H9 (cell line): Measurements from ENCODE around the gene TEAD1. TPM values are rescaled to one million over a fixed set of nuclear protein-coding genes. Genes with fewer than 3 reads are reported as not detected.

Source experiments
- DNase-seq: peaks from one replicate; pipeline ENCODE4 v3.0.0-alpha.2; 2017
- H2AFZ ChIP-seq: one replicate; pipeline ENCODE4 v1.6.1; 2013; ENCODE audit warnings: mild to moderate bottlenecking, low read length, control low read depth, moderate library complexity
- H2AK5ac ChIP-seq: 2 replicates; pipeline ENCODE4 v1.6.1; 2013; ENCODE audit warnings: low read length, control low read depth, mixed read lengths; ENCODE audit not compliant: insufficient read length
- H2BK120ac ChIP-seq: one replicate; pipeline ENCODE4 v1.6.1; 2013; ENCODE audit warnings: low read depth, mild to moderate bottlenecking, low read length, control low read depth, inconsistent platforms; ENCODE audit not compliant: poor library complexity, severe bottlenecking
- H2BK12ac ChIP-seq: 2 replicates; pipeline ENCODE4 v1.6.1; 2013; ENCODE audit warnings: low read length, control low read depth, mixed read lengths, low read depth; ENCODE audit not compliant: insufficient read length
- H2BK15ac ChIP-seq: 2 replicates; pipeline ENCODE4 v1.6.1; 2013; ENCODE audit warnings: low read depth, low read length, control low read depth
- H2BK20ac ChIP-seq: one replicate; pipeline ENCODE4 v1.6.1; 2013; ENCODE audit warnings: low read depth, mild to moderate bottlenecking, low read length, control low read depth, inconsistent platforms; ENCODE audit not compliant: poor library complexity, severe bottlenecking
- H2BK5ac ChIP-seq: 2 replicates; pipeline ENCODE4 v1.6.1; 2013; ENCODE audit warnings: low read length, control low read depth, mixed read lengths; ENCODE audit not compliant: insufficient read length
- H3K14ac ChIP-seq: 2 replicates; pipeline ENCODE4 v1.6.1; 2013; ENCODE audit warnings: low read length, control low read depth; ENCODE audit not compliant: insufficient read depth
- H3K18ac ChIP-seq: 2 replicates; pipeline ENCODE4 v1.6.1; 2013; ENCODE audit warnings: low read depth, mild to moderate bottlenecking, mixed read lengths, low read length, control low read depth; ENCODE audit not compliant: insufficient read length
- H3K23ac ChIP-seq: 2 replicates; pipeline ENCODE4 v1.6.1; 2013; ENCODE audit warnings: low read length, control low read depth, mixed read lengths, low read depth; ENCODE audit not compliant: insufficient read length
- H3K23me2 ChIP-seq: 2 replicates; pipeline ENCODE4 v1.6.1; 2013; ENCODE audit warnings: low read depth, mild to moderate bottlenecking, mixed read lengths, low read length, control low read depth; ENCODE audit not compliant: insufficient read length, poor library complexity, severe bottlenecking
- H3K27ac ChIP-seq: 2 replicates; pipeline ENCODE4 v1.5.1; 2013; ENCODE audit warnings: low read length, control low read depth, mixed read lengths, low read depth; ENCODE audit not compliant: insufficient read length
- H3K27me3 ChIP-seq: 2 replicates; pipeline ENCODE4 v1.6.1; 2013; ENCODE audit warnings: low read length, control low read depth, inconsistent platforms; ENCODE audit not compliant: insufficient read depth
- H3K4ac ChIP-seq: 2 replicates; pipeline ENCODE4 v1.6.1; 2013; ENCODE audit warnings: low read depth, mild to moderate bottlenecking, control low read depth, inconsistent platforms, low read length, moderate library complexity
- H3K4me1 ChIP-seq: 2 replicates; pipeline ENCODE4 v1.6.1; 2013; ENCODE audit warnings: low read length, control low read depth, inconsistent platforms; ENCODE audit not compliant: insufficient read depth
- H3K4me2 ChIP-seq: 2 replicates; pipeline ENCODE4 v1.6.1; 2013; ENCODE audit warnings: low read length, control low read depth, mixed read lengths; ENCODE audit not compliant: insufficient read length, insufficient read depth
- H3K56ac ChIP-seq: 2 replicates; pipeline ENCODE4 v1.6.1; 2013; ENCODE audit warnings: low read depth, mild to moderate bottlenecking, mixed read lengths, low read length, control low read depth; ENCODE audit not compliant: insufficient read length
- H3K79me1 ChIP-seq: 2 replicates; pipeline ENCODE4 v1.6.1; 2013; ENCODE audit warnings: low read depth, mild to moderate bottlenecking, moderate library complexity, low read length, control low read depth, inconsistent platforms; ENCODE audit not compliant: insufficient read depth, poor library complexity, severe bottlenecking
- H3K79me2 ChIP-seq: 2 replicates; pipeline ENCODE4 v1.6.1; 2013; ENCODE audit warnings: low read length, control low read depth, inconsistent platforms; ENCODE audit not compliant: insufficient read depth
- H3K9ac ChIP-seq: 2 replicates; pipeline ENCODE4 v1.6.1; 2013; ENCODE audit warnings: low read length, control low read depth, mixed read lengths; ENCODE audit not compliant: insufficient read length; ENCODE audit errors: extremely low read depth
- H3K9me3 ChIP-seq: one replicate; pipeline ENCODE4 v1.6.1; 2013; ENCODE audit warnings: low read depth, low read length, inconsistent platforms; ENCODE audit not compliant: control insufficient read depth
- H3T11ph ChIP-seq: one replicate; pipeline ENCODE4 v1.6.1; 2013; ENCODE audit warnings: mild to moderate bottlenecking, low read length, control low read depth, inconsistent platforms
- H4K20me1 ChIP-seq: one replicate; pipeline ENCODE4 v1.6.1; 2013; ENCODE audit not compliant: control insufficient read depth, insufficient read length, insufficient read depth
- H4K5ac ChIP-seq: 2 replicates; pipeline ENCODE4 v1.6.1; 2013; ENCODE audit warnings: low read depth, mild to moderate bottlenecking, mixed read lengths, low read length, control low read depth; ENCODE audit not compliant: insufficient read length
- H4K8ac ChIP-seq: replicated peaks from 2 replicates; pipeline ENCODE4 v1.6.1; 2013; ENCODE audit warnings: low read length, control low read depth, mixed read lengths, low read depth; ENCODE audit not compliant: insufficient read length
- H4K91ac ChIP-seq: 2 replicates; pipeline ENCODE4 v1.6.1; 2013; ENCODE audit warnings: low read depth, mild to moderate bottlenecking, moderate library complexity, mixed read lengths, low read length, control low read depth; ENCODE audit not compliant: insufficient read length
- H3K27ac Mint-ChIP-seq, 3 experiments: 2 replicates in 2 of 3; 3 replicates in 1 of 3; pipeline ENCODE4 v1.8.0; 2020 to 2021; ENCODE audit warnings: mixed read lengths in 3 of 3, mild to moderate bottlenecking in 1 of 3, moderate library complexity in 1 of 3
- H3K27me3 Mint-ChIP-seq: 2 replicates; pipeline ENCODE4 v1.8.0; 2021; ENCODE audit warnings: low read depth, mild to moderate bottlenecking, moderate library complexity, mixed read lengths
- H3K36me3 Mint-ChIP-seq, 3 experiments: 2 replicates in 2 of 3; 3 replicates in 1 of 3; pipeline ENCODE4 v1.8.0; 2020 to 2021; ENCODE audit warnings: low read depth in 3 of 3, mixed read lengths in 3 of 3; ENCODE audit not compliant: insufficient read depth in 1 of 3
- H3K4me1 Mint-ChIP-seq, 2 experiments: 2 replicates each; pipeline ENCODE4 v1.8.0; 2020; ENCODE audit warnings: mixed read lengths in 2 of 2
- H3K4me3 Mint-ChIP-seq, 2 experiments: 2 replicates in 1 of 2; 3 replicates in 1 of 2; pipeline ENCODE4 v1.8.0; 2020 to 2021; ENCODE audit warnings: mild to moderate bottlenecking in 2 of 2, mixed read lengths in 2 of 2, moderate library complexity in 1 of 2
- H3K9me3 Mint-ChIP-seq, 2 experiments: 2 replicates in 1 of 2; 3 replicates in 1 of 2; pipeline ENCODE4 v1.8.0; 2020; ENCODE audit warnings: mild to moderate bottlenecking in 2 of 2, mixed read lengths in 2 of 2, moderate library complexity in 1 of 2
- WGBS: extraction: QIAGEN DNeasy Blood & Tissue Kit; methylation state at CpG from one replicate; pipeline ENCODE4 v1.1.7; 2013; ENCODE audit warnings: missing lambda C conversion rate, low lambda C conversion rate, mixed read lengths; ENCODE audit not compliant: insufficient read length; ENCODE audit errors: extremely low coverage; 5-methylcytosine and 5-hydroxymethylcytosine counted together
- total RNA-seq: library from RNA; stranded (reverse); gene quantifications from 2 replicates; pipeline ENCODE4 v1.2.1, GENCODE V29; 2021
- TF ChIP-seq, protein P1 (sequence below): fragments of 200-600 bp; sonication (generic); conservative IDR thresholded peaks from 3 replicates; pipeline ENCODE4 v1.8.0; 2021; ENCODE audit warnings: antibody characterized with exemption, mild to moderate bottlenecking

Gene TEAD1
- total RNA-seq, 1 experiment from 2014 or later = 75.1 TPM

DNA sequence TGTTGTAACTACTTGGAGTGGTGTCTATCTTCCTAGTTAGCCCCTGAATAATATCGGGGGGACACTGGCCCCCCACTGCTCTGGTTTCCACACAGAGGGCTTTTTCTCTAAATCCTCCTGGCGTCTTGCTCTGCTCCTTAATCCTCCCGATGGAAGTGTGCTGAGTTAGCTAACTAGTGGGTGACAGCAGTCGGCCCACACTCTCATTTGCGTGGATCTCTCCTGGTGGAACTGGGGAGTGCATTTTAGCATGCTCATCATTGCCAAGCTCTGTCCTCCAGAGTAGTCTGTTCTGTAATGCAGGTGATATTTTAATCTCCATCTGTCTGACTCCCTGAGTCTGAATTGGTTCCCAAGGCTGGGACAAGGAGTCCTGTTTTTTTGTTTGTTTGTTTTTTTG, 288.8 kb downstream of the TEAD1 start:
- no peak overlapping the region for H2AFZ ChIP-seq
- no CpG with 5 or more reads among the region's 5 CpGs for WGBS
- no peak overlapping the region for H4K91ac ChIP-seq
- no peak overlapping the region for H3K18ac ChIP-seq
- 0 out of 2 replicates have a peak, but pooled peaks cover 4% of the 10 kb centered on the region for H3K79me2 ChIP-seq
- no peak overlapping the region for H2BK12ac ChIP-seq
- no peak overlapping the region for H3K27ac ChIP-seq
- no peak overlapping the region for H3T11ph ChIP-seq
- H3K9ac ChIP-seq = no peak overlapping the region
- H3K4me1 Mint-ChIP-seq = peaks cover 21% of the 10 kb centered on the region in 2 experiments
- no peaks in the 10 kb centered on the region; a peak in 1 of 5 replicates for H3K9me3 Mint-ChIP-seq
- H3K9me3 ChIP-seq = no peaks in the 10 kb centered on the region
- no peak overlapping the region for H3K23ac ChIP-seq
- H2BK5ac ChIP-seq = no peak overlapping the region
- H2BK15ac ChIP-seq = no peak overlapping the region
- H3K4me2 ChIP-seq = no peak overlapping the region
- H3K27ac Mint-ChIP-seq = no peak overlapping the region
- H3K4ac ChIP-seq = no peak overlapping the region
- H3K79me1 ChIP-seq = no peaks in the 10 kb centered on the region
- no peak overlapping the region for H3K4me3 Mint-ChIP-seq
- H4K5ac ChIP-seq = no peak overlapping the region
- H2AK5ac ChIP-seq = no peak overlapping the region
- H3K23me2 ChIP-seq = no peaks in the 10 kb centered on the region
- H3K36me3 Mint-ChIP-seq = no peaks in the 10 kb centered on the region
- no peak for DNase-seq
- 0 out of 2 replicates have a peak, but pooled peaks cover 2% of the 10 kb centered on the region for H3K27me3 Mint-ChIP-seq
- no peak overlapping the region for H4K8ac ChIP-seq
- H3K4me1 ChIP-seq = no peaks in the 10 kb centered on the region
- H2BK20ac ChIP-seq = no peak overlapping the region
- H3K56ac ChIP-seq = no peak overlapping the region
- H2BK120ac ChIP-seq = no peak overlapping the region
- H3K14ac ChIP-seq = no peak overlapping the region
- H3K27me3 ChIP-seq = no peaks in the 10 kb centered on the region
- H4K20me1 ChIP-seq = no peaks in the 10 kb centered on the region
- TF ChIP-seq, protein P1, sequence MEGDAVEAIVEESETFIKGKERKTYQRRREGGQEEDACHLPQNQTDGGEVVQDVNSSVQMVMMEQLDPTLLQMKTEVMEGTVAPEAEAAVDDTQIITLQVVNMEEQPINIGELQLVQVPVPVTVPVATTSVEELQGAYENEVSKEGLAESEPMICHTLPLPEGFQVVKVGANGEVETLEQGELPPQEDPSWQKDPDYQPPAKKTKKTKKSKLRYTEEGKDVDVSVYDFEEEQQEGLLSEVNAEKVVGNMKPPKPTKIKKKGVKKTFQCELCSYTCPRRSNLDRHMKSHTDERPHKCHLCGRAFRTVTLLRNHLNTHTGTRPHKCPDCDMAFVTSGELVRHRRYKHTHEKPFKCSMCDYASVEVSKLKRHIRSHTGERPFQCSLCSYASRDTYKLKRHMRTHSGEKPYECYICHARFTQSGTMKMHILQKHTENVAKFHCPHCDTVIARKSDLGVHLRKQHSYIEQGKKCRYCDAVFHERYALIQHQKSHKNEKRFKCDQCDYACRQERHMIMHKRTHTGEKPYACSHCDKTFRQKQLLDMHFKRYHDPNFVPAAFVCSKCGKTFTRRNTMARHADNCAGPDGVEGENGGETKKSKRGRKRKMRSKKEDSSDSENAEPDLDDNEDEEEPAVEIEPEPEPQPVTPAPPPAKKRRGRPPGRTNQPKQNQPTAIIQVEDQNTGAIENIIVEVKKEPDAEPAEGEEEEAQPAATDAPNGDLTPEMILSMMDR = no peak
